ENCODE measurements around the gene LIN7A.

- no peak for TF ChIP-seq CTCF (IDR thresholded peaks at IDR 0.05; ENCODE audit: control extremely low read depth in 1 of 3, insufficient read depth in 1 of 3, low read depth in 1 of 3, low read length in 3 of 3)
- no peak for TF ChIP-seq RFX5 (IDR thresholded peaks at IDR 0.05; ENCODE audit: borderline replicate concordance, low read depth, low read length)
- no peak for TF ChIP-seq KDM5A (IDR thresholded peaks at IDR 0.05; ENCODE audit: low read length)
- no peak for TF ChIP-seq ZNF274 (IDR thresholded peaks at IDR 0.05; ENCODE audit: borderline replicate concordance, extremely low read depth, low read length)
- no peak for TF ChIP-seq POLR2AphosphoS5 (IDR thresholded peaks at IDR 0.05; ENCODE audit: low read depth, low read length)
- no peak for TF ChIP-seq EP300 (IDR thresholded peaks at IDR 0.05; ENCODE audit: borderline replicate concordance in 1 of 2, low read depth in 2 of 2, low read length in 2 of 2)
Measured at GRCh38 chr12:80791863-80792262, 145.9 kb downstream of the LIN7A start.
